Activated T-cell treated with anti-CD3 and anti-CD28 coated beads for 1 hour (primary cell): Measurements from ENCODE around the gene C5orf46.
"Not testable (repeated sequence)": the region's sequence is repeated elsewhere in the genome, so short reads cannot be mapped to it uniquely, and the experiment has no call there.

Source experiments
- DNase-seq: peaks from one replicate; pipeline ENCODE4 v3.0.0-alpha.2; 2020; ENCODE audit warnings: low read depth

The C5orf46 gene

GRCh38 chr5:147893820-147894219, 12.5 kb downstream of the C5orf46 start:
- DNase-seq: no peak

GRCh38 chr5:147892696-147893296, 13.5 kb downstream of the C5orf46 start:
- no peak for DNase-seq

- no peak for DNase-seq
Observed at GRCh38 chr5:147887930-147888329, 18.4 kb downstream of the C5orf46 start.

- DNase-seq: no peak
Observed at GRCh38 chr5:147887026-147887627, 19.2 kb downstream of the C5orf46 start.

- DNase-seq: no peak
Observed at GRCh38 chr5:147882586-147883313, 23.6 kb downstream of the C5orf46 start.

GRCh38 chr5:147880487-147880886, 25.9 kb downstream of the C5orf46 start:
- DNase-seq: no peak

GRCh38 chr5:147879784-147880183, 26.6 kb downstream of the C5orf46 start:
- no peak for DNase-seq

- no peak for DNase-seq
Observed at GRCh38 chr5:147878066-147878759, 28.1 kb downstream of the C5orf46 start, which contains the start of gene SCGB3A2. Gene SCGB3A2, plus strand, starts transcription at chr5:147878711. Its CDS starts 93 bp downstream, at chr5:147878804.

GRCh38 chr5:147876626-147877025, 29.7 kb downstream of the C5orf46 start:
- DNase-seq: no peak

GRCh38 chr5:147876141-147876540, 30.2 kb downstream of the C5orf46 start:
- DNase-seq: no peak

- DNase-seq: no peak
Observed at GRCh38 chr5:147874910-147875367, 31.4 kb downstream of the C5orf46 start.

- DNase-seq: not testable (repeated sequence)
Observed at GRCh38 chr5:147874118-147874875, 32.0 kb downstream of the C5orf46 start.

- DNase-seq: not testable (repeated sequence)
Observed at GRCh38 chr5:147872744-147873435, 33.4 kb downstream of the C5orf46 start.

GRCh38 chr5:147871980-147872549, 34.3 kb downstream of the C5orf46 start:
- not testable (repeated sequence) for DNase-seq

- not testable (repeated sequence) for DNase-seq
Observed at GRCh38 chr5:147869892-147870291, 36.4 kb downstream of the C5orf46 start.

- DNase-seq: no peak
Observed at GRCh38 chr5:147869112-147869511, 37.2 kb downstream of the C5orf46 start.

GRCh38 chr5:147863454-147864158, 42.7 kb downstream of the C5orf46 start:
- no peak for DNase-seq

- no peak for DNase-seq
Observed at GRCh38 chr5:147860641-147861025, 45.7 kb downstream of the C5orf46 start.

GRCh38 chr5:147859962-147860640, 46.2 kb downstream of the C5orf46 start:
- no peak for DNase-seq

GRCh38 chr5:147858565-147858964, 47.8 kb downstream of the C5orf46 start:
- DNase-seq: no peak
